GM20431 (cell line): ENCODE measurements around the gene DAPK1.

Source experiments
- in situ Hi-C: fragments of 300-500 bp; cut with MseI, MboI; formaldehyde crosslinking; loops from one replicate; pipeline ENCODE4 v1.15.0; 2020; ENCODE audit warnings: low sequenced_read_pairs; ENCODE audit not compliant: unreplicated experiment

The DAPK1 gene

DNA sequence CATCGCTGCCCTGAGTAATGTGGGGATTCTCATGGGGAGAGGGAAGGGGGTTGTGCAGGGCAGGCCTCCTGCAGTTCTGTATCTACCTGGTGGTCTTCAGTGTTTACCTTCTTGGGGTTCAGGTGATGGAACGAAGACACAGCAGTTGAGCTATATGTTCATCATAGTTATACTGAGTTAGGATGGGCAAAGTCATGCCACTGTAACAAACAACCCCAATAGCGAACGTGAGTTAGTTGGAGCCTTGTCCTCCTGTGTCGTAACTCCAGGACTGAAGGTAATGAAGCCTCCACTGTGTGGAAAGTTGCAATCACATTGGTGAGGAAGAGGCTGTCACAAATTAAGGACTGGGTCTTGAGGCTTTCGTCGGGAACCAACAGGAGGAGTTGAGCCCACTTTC is 64.4 kb downstream of the DAPK1 start:
- in situ Hi-C loops = no loop called here

DNA sequence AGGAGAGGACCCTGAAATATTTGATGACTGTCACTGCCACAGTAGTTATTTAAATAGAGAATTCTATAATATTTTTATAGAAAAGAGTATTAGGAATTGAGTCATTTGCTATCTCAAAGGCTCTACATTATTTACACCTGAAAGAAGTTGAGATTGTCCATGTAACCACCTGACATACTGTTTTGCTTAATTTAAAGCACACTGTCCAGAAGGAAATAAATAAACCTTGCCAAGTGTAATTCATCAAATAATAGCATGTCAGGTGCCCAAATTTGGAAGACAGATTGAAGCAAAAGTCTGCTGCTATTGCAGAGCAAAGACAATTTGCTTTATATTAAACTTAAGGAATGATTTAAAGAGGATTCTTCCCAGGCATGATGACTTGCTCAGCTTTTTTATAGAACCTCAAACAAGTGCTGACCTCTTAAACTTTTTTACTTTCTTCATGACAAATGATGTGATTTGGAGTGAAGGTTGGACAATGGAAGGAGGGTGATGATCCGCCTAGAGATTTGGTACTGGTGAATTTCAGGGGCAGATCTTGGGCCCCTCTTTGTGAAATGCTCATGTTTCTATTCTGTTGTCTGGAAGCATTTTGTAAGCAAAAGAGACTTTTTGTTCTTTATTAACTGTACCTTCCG is 65.0 kb downstream of the DAPK1 start:
- in situ Hi-C loops = no loop called here

DNA sequence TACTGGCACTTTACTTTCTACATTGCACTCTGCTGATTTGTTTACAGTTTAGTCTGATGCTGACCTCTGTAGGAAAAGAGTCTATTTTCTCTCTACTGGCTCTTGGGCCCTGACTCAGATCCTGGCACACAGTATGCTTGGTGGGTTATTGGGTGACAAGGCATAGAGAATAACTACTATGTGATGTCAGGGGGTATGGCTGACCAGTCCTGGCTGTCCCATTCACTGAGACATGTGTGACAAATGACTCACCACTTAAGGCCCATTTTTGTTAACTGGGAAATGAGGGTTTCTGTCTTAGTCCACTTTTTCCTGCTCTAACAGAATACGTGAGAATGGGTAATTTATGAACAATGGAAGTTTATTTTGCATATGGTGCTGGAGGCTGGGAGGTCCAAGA is 66.4 kb downstream of the DAPK1 start:
- in situ Hi-C loops = no loop called here

DNA sequence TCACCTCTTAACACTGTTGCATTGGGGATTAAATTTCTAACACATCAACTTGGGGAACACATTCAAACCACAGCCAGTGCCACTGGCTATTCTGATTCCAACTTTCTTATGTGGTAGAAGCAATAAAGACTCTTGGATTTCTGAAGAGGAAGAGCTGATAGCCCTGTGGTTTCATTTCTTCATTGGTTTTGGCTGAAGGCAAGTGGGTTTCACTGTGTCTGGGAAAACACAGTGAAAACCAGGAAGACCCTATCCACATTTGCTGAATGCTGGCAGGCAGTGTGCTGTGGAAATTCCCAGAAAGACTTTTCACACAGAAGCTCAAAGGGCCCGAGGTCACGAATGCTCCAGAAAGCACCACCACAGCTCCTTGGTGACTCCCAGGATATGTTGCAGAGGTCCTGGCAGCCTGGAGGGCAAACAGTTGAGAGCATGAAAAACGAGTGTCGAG is 67.1 kb downstream of the DAPK1 start:
- in situ Hi-C loops = no loop called here

DNA sequence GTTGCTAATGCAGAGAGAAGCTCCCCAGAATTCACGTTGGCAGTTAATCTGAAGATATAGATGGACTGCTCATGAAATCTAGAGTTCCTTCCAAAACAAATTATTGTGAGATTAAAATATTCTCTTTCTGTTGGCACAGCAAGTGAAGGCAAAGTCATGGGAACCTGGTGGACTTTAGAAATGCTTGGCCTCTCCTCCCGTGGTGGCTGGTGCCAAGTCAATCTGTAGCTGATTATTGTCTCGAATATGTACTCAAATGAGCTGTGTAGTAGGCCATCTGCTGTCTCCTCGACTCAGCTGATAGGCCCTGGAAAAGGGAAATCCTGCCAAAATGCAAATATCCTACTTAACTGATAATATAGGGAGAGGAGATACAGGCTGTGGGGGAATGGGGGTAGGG is 69.3 kb downstream of the DAPK1 start:
- in situ Hi-C loops = no loop called here

DNA sequence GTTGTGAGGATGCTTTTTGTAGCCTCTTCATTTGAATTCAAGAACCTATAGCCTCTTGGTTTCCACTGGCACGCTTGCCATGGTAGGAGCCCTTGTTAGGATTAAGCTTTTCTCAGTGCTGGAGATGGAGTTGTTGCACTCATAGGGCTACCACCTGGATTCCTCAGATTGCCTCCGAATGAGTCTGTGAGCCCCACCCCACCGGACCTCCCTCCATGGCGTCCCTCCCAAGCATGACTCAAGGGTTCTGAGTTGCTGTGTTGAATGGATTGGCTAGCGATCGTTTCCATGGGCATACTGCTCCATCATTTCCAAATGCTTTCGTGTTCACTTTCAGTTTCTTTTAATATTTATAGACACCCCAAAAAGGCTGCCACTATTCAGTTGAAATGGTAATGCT is 69.9 kb downstream of the DAPK1 start:
- in situ Hi-C loops = no loop called here

DNA sequence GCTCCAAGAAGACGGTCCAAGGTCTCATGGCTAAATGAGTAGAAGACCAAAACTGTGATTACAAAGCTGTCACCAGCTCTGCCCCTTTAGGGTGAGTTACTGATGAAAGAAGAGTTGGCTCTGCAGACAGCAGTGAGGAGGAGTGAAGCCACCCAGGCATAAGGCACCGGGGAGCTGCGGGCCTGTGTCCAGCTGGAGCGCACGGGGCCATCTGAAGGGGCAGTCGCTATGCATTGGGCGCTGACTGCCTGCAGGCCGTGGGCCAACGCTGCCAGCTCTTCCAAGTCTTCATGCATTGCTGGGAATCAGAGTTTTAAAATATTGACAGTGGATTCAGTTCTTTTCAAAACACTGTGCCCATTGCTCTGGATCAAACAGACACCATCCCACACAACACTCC is 70.3 kb downstream of the DAPK1 start:
- in situ Hi-C loops = no loop called here

DNA sequence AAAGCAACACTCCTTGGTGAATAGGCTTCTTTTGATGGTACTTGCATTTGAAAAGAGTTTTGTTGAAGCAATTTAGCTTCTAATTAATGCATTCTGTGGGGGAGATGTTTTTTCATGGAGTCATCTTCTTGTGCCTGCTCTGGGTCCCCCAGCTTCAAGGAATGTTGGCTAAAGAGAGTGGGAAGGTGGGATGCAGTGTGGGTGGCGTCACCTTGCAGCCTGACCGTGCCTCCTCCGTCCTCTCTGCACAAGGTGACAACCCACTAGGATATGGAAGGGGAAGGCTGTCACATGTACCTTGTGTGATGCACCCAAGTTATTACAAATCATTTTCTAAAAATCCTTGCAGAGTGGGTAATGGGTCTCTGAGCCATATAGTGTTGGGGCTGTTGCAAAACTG is 70.7 kb downstream of the DAPK1 start:
- in situ Hi-C loops = no loop called here

DNA sequence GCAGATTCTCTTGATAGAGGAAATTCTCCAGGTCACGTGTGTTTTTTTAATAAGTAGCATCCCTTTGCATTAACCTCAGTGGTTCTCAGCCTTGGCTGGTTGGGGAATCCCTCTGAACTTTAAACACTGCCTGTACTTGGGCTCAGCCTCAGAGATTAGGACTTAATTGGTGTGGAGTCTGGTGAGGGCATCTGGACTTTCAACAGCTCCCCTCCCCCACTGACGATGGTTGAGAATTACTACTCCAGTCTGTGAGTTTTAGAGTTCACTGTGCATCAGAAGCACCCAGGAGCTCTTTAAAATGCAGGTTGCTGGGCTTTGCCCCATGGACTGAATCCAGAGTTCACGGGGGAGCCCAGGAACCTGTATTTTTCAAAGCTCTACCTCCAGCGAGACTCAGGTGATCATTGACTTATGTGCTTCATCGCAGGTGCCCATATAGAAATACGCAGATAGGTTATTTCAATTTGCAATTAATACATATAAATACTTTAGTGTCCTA is 71.4 kb downstream of the DAPK1 start:
- in situ Hi-C loops = no loop called here

DNA sequence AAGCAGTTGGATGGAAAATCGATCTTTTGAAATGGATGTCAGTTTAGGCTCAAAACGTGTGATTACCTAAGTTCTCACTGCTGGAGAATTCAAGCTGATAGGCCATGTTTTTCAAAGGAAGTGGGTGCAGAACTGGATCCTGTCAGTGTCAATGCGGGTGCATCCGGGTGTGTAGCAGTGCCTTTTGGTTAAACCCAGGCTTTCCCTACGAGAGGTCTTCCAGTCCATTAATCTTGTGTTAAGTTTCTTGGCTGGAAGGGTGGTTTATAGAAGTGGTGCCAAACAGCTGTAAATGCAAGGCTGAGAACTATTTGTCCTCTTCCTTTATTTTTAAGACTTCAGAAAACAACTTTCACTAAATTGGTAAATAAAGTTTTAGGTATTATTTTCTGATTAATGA is 71.9 kb downstream of the DAPK1 start:
- in situ Hi-C loops = no loop called here

DNA sequence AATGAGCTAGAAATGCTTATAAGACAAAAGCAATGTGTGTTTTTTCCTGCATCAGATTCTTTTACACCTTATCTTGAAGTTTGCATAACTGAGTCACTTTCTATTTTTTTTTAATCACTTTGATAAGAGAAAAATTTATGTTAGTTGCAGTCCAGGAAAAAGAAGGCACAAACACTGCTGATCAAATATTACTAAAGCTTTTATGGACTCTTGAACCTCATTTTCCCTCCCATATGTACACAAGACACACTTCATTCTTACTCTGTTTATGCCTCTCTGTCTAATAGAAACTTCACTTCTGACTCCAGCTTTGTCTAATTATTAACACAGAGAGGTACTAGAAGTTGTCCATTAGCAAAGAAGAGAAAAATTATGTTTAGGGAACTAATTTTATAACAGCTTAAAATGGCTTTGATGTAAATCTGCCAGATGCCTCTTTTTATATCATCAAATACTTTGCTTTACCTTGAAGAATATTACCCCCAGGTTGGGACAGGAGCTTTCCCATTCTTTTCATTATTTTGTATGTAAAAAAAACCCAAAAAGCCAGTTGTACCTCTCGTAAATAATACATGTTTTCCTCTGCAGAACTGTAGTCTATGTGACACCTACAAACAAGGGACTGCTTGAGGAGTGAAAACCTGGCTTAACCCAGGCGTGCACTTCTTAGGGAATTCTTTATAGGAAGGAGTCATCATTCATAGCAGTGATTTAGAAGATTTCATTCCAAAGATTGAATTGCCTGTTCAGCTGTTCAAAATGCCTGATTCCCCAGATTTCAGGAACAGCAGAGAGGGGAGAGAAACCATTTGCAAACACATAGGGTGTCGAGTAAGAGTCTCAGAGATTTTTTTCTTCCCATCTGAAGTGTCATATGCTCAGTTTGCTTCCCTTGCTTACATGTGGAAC is 72.6 kb downstream of the DAPK1 start:
- in situ Hi-C loops = no loop called here

DNA sequence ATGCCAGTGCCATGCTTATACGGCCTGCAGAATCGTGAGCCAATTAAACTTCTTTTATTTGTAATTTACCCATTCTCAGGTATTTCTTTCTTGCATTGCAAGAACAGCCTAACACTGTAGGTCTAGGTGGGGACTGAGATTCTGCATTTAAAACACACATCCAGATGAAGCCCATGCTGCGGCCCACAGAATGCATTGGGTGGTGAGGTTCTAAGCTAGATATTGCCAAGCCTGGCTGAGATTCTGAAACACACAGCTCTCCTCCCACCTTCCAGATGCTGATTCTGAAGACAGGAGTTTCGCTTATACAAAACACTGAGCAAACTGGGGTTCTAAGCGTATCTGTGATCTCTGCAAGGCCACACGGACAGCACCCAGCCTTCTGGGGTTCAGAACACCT is 75.1 kb downstream of the DAPK1 start:
- in situ Hi-C loops = no loop called here

DNA sequence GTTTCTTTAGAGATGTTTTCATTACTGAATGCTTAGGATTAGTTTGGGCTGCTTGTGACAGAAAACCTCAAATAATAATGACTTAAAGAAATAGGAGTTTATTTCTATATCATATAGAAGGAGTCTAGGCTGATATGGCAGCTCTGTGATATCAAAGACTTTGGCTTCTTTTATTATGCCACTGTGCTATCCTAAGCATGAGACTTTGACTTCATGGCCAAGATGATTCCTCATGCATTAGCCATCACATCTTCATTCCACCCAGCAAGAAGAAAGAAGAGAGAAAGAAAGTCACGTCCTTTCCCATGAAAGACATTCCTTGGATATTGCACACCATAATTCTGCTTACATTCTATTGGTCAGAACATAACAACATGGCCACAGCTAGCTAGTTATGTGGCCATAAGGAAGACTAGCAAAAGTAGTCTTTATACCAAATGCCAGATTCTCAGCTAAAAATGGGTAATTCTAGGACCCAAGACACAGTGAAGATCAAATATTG is 76.2 kb downstream of the DAPK1 start:
- in situ Hi-C loops = no loop called here

DNA sequence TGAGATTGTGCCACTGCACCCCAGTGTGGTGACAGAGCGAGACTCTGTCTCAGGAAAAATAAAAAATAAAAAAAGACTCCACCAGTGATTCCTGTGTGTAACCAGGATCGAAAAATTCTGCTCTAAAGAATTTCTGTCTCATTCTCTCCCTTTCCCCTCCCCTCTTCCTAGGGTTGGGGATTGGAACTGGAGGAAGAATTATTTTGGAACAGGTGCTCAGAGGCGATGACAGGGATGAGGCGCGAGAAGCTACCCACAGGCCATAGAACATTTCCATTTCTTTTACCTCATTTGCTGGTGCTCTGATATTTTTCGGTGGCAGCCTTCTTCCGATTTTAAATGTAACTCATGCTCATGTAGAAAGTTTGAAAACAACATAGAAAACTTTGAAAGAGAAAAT is 80.1 kb downstream of the DAPK1 start:
- in situ Hi-C loops = no loop called here

DNA sequence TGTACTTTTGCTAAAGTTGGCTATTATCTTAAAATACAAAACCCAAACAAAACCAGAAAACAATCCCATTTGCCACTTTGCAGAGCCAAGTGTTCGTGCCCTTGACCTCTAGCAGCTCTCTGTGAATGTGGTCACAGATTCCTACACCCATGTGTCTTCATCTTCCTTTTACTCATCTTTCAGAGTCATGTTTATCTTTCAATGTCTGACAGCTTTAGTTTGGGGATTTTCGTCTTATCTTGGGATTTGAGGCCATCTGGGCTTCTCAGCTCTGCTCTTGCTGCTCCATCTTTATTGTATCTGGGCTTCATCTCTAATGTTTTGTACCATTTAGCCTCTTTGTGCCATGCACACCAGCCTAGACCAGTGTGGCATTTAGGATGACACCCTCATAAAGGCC is 81.0 kb downstream of the DAPK1 start:
- in situ Hi-C loops = no loop called here

DNA sequence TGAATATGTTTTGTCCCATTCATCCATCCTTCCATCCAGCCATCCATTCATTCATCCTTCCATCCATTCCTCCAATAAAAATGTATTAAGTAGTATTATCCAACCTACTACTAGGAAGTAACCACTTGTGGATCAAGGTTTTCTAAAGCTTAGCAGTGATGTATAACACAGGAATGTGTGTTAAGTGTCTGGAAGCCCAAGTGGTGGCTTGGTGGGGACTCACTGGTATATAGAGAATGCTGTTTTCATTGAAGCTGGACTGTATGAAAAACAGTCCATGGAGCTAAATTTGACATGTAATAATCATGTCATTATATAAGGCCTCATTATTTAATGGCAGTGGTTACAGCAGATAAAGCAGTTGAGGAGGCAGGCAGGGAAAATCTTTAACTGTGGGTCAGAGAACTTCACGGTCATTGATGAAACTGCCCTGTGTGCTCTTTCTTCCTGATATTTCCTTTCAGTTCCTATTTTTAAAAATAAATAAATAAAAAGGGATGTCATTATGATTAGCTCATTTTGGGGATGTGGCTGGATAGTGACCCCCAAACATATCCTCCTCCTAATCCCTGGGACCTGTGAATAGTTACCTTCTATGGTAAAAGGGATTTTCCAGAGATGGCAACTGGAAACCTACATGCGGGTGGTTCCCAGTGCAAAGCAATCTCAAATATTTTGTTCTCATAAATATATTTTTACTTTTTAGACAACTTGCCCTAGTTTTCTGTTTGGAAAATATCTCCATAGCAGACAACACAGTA is 82.3 kb downstream of the DAPK1 start:
- in situ Hi-C loops = no loop called here

DNA sequence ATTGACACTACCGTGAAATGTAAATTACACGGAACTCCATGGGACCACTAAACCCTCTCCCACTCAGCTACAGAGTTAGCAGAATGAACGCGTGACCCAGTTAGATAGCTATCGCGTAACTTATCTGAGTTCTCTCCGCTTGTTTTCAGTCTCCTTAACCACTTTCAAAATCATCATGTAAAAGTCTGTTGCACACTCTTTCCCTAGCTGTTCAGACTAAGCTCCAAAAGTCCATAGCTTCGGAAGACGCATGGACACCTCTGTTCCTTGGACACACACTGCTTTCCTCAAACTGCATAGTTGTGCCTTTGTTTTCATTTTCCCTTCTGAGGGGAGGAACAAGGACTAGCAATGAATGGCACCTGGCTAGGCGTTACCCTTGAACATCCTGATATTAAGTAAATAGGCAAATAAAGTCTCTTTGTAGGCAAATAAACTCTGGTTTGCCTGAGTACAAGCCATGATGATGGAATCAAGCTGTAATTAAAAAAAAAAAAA is 83.3 kb downstream of the DAPK1 start:
- in situ Hi-C loops = no loop called here

DNA sequence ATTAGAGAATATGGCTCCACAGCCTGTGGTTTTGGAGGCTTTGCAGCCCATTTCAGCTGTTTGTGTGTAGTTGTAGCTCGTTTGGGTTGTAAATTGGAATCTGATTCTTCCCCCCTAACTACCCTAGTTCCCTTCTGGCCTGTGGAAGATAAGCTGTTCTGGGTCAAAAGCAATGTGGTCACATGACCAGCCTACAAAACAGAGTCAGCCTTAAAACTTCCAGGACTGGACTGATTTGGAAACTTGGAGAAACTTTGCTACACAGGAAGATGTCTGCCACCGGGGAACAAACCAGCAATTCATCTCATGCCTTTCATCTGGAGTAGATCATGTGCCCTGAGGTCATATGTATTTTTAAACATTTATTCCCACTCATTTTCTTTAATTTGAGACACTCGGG is 83.8 kb downstream of the DAPK1 start:
- in situ Hi-C loops = no loop called here

DNA sequence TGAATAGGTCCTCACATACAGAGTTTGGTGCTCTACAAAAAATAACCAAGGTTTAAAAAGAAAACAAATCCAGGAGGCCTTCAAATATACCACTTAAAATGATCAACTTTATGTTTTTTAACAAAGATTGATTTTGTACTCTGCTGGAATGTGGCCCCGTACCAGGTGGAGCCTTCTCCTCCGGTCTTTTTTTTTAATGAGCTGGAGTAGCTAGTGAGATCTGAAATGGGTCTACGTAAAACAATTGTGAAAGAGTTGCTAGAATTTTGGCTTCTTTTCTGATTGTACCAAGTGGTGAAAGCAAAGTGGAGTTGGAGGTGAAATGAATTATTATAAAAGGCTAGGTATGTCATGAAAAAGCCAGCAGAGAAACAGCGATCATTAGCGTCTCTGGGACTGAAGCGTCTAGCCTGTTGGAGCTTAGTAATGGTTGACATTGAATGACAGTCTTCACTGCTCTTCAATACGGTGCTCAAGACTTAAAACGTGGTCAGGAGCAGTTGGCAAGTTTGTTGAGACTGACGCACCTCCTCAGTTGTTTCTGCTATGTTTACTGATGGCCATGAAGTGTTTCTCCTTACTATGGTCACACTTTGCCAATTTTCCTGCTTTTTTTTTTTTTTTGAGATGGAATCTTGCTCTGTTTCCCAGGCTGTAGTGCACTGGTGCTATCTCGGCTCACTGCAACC is 84.4 kb downstream of the DAPK1 start:
- in situ Hi-C loops = no loop called here

DNA sequence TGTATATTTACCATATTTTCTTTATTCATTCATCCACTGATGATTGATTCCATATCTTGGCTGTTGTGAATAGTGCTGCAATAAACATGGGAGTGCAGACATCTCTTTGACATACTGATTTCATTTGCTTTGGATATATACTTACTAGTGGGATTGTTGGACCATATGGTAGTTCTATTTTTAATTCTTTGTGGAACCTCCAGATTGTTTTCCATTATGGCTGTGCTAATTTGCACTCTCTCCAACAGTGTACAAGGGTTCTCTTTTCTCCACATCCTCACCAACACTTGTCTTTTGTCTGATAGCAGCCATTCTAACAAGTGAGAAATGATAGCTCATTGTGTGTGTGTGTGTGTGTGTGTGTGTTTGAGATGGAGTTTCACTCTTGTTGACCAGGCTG is 86.7 kb downstream of the DAPK1 start:
- in situ Hi-C loops = no loop called here
